ENCODE data around the gene SPOCK1.

- TF ChIP-seq EZH2 (IDR thresholded peaks at IDR 0.05; ENCODE audit: low read length, unreplicated experiment) (no peak), CTCF (conservative IDR thresholded peaks at IDR 0.05; ENCODE audit: low read depth, low read length) (no peak)
Measured at GRCh38 chr5:137504916-137505315, 5.8 kb upstream of the SPOCK1 start.
